MM.1S (cell line): ENCODE measurements around the gene NMNAT3.

Experiments used
- DNase-seq: peaks from one replicate; pipeline ENCODE4 v3.0.0-alpha.2; 2015
- H2AFZ ChIP-seq: fragments of 300-600 bp; sonication (generic); 2 replicates; pipeline ENCODE4 v1.6.0; 2016; ENCODE audit warnings: antibody characterized with exemption, low read length
- H3F3A ChIP-seq: fragments of 300-600 bp; sonication (generic); 2 replicates; pipeline ENCODE4 v1.6.1; 2016; ENCODE audit warnings: mild to moderate bottlenecking, antibody characterized with exemption, low read length, moderate library complexity, mixed read lengths; ENCODE audit not compliant: insufficient read depth
- H3K27ac ChIP-seq: fragments of 300-600 bp; sonication (generic); 2 replicates; pipeline ENCODE4 v1.5.1; 2016; ENCODE audit warnings: mild to moderate bottlenecking, low read length
- H3K27me3 ChIP-seq: fragments of 300-600 bp; sonication (generic); replicated peaks from 2 replicates; pipeline ENCODE4 v1.6.0; 2016; ENCODE audit warnings: low read length; ENCODE audit not compliant: insufficient read depth
- H3K36me3 ChIP-seq: fragments of 300-600 bp; sonication (generic); replicated peaks from 2 replicates; pipeline ENCODE4 v1.6.1; 2016; ENCODE audit warnings: mild to moderate bottlenecking, low read length, mixed read lengths; ENCODE audit not compliant: insufficient read depth
- H3K4me1 ChIP-seq: fragments of 300-600 bp; sonication (generic); 2 replicates; pipeline ENCODE4 v1.6.1; 2016; ENCODE audit warnings: low read length, mixed read lengths
- H3K4me2 ChIP-seq: fragments of 300-600 bp; sonication (generic); 2 replicates; pipeline ENCODE4 v1.6.0; 2016; ENCODE audit warnings: low read depth, low read length
- H3K4me3 ChIP-seq: fragments of 300-600 bp; sonication (generic); 2 replicates; pipeline ENCODE4 v1.5.1; 2016; ENCODE audit warnings: low read length, mixed read lengths
- H3K79me2 ChIP-seq: fragments of 300-600 bp; sonication (generic); 2 replicates; pipeline ENCODE4 v1.6.1; 2016; ENCODE audit warnings: mixed run types, low read length, mixed read lengths
- H3K9ac ChIP-seq: fragments of 300-600 bp; sonication (generic); 2 replicates; pipeline ENCODE4 v1.6.1; 2016; ENCODE audit warnings: low read length, mixed read lengths
- H3K9me2 ChIP-seq: fragments of 300-600 bp; sonication (generic); replicated peaks from 2 replicates; pipeline ENCODE4 v1.6.1; 2016; ENCODE audit warnings: mild to moderate bottlenecking, low read length, mixed read lengths; ENCODE audit not compliant: insufficient read depth
- H3K9me3 ChIP-seq: fragments of 300-600 bp; sonication (generic); replicated peaks from 2 replicates; pipeline ENCODE4 v1.6.1; 2016; ENCODE audit warnings: mild to moderate bottlenecking, low read length, mixed read lengths; ENCODE audit not compliant: insufficient read depth
- H4K20me1 ChIP-seq: fragments of 300-600 bp; sonication (generic); 2 replicates; pipeline ENCODE4 v1.6.1; 2016; ENCODE audit warnings: mild to moderate bottlenecking, low read length, moderate library complexity, mixed read lengths; ENCODE audit not compliant: insufficient read depth
- EZH2 ChIP-seq: fragments of 300-600 bp; sonication (generic); optimal IDR thresholded peaks from 2 replicates; pipeline ENCODE3; 2017; ENCODE audit warnings: low read depth, mild to moderate bottlenecking, antibody characterized with exemption, low read length, mixed read lengths
- EZH2phosphoT487 ChIP-seq: fragments of 300-600 bp; sonication (generic); IDR thresholded peaks from 2 replicates; pipeline ENCODE4 v1.6.1; 2018; ENCODE audit warnings: antibody characterized with exemption, low read length
- TF ChIP-seq, protein P1 (sequence below): fragments of 300-600 bp; sonication (generic); IDR thresholded peaks from 2 replicates; pipeline ENCODE4 v1.5.1; 2016; ENCODE audit warnings: antibody characterized with exemption, low read length, mixed read lengths

NMNAT3 gene

DNA sequence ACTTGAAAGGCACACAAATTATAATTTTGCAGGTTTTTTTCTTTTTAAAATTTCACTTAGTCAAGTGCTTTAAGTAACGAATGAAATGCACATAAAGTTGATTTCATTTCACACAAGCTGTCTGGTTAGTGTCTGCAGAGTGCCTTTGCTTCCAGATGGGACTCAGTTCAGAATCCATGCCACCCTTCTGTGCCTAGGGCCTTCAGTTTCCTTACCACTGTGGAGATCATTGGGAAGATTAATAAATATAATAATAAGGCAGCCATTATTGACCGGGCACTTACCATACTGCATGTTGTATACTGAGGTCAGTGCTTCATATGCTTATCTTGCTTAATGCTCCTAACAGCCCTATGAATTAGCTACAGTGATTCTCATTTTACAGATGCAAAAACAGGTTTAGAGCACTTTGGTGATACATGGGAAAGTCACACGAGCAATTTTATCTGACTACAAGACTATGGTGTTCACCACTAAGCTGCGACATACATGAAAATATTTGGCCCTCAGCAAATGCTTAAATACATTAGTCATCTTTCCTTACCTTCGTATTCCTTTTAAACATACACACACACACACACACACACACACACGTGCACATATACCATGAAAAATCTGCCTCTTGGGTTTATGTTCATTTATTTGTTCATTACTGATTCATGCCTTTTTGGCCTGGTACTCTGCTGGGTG lies 3.1 kb downstream of the NMNAT3 start:
- Histone ChIP-seq H4K20me1 (no peaks in the 10 kb centered on the region), H3F3A (peaks cover 10% of the 10 kb centered on the region; the same call in 1 of the 2 replicates), H2AFZ (no peak overlapping the region), H3K79me2 (no peaks in the 10 kb centered on the region), H3K27ac (no peak overlapping the region), H3K9ac (no peak overlapping the region), H3K4me2 (no peak overlapping the region), H3K9me2 (no peaks in the 10 kb centered on the region), H3K4me1 (0 out of 2 replicates have a peak, but pooled peaks cover 4% of the 10 kb centered on the region), H3K9me3 (no peaks in the 10 kb centered on the region), H3K4me3 (no peak overlapping the region), H3K36me3 (no peaks in the 10 kb centered on the region), H3K27me3 (no peaks in the 10 kb centered on the region)
- DNase-seq: no peak
- TF ChIP-seq EZH2: no peak

DNA sequence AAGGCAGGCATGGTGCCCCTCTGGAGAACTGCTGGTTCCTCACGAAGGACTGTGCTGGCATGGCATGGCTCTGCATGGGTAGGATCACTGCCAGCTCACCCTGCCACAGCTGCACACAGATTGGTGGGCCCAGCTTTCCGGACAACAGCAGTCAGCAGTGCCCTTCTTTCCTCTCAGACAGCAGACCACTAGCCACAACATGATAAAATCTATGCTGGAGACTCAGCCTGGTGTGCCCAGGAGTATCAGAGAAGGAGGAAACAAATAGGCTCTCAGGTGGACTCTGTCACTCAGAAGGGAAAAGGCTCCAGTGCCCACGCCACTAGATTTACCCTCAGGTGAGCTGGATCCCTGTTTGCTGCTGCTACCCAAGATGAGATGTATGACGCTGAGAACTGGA lies 4.9 kb downstream of the NMNAT3 start:
- DNase-seq: no peak
- Histone ChIP-seq H3K4me2 (no peak overlapping the region), H3K4me3 (no peak overlapping the region), H3K79me2 (no peaks in the 10 kb centered on the region), H3K9me2 (no peaks in the 10 kb centered on the region), H3F3A (peaks cover 10% of the 10 kb centered on the region; the same call in 1 of the 2 replicates), H3K9me3 (no peaks in the 10 kb centered on the region), H3K4me1 (0 out of 2 replicates have a peak, but pooled peaks cover 4% of the 10 kb centered on the region), H3K9ac (no peak overlapping the region), H2AFZ (no peak overlapping the region), H3K27ac (no peak overlapping the region), H3K27me3 (no peaks in the 10 kb centered on the region), H4K20me1 (no peaks in the 10 kb centered on the region), H3K36me3 (no peaks in the 10 kb centered on the region)
- TF ChIP-seq, protein P1, sequence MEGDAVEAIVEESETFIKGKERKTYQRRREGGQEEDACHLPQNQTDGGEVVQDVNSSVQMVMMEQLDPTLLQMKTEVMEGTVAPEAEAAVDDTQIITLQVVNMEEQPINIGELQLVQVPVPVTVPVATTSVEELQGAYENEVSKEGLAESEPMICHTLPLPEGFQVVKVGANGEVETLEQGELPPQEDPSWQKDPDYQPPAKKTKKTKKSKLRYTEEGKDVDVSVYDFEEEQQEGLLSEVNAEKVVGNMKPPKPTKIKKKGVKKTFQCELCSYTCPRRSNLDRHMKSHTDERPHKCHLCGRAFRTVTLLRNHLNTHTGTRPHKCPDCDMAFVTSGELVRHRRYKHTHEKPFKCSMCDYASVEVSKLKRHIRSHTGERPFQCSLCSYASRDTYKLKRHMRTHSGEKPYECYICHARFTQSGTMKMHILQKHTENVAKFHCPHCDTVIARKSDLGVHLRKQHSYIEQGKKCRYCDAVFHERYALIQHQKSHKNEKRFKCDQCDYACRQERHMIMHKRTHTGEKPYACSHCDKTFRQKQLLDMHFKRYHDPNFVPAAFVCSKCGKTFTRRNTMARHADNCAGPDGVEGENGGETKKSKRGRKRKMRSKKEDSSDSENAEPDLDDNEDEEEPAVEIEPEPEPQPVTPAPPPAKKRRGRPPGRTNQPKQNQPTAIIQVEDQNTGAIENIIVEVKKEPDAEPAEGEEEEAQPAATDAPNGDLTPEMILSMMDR: no peak
- TF ChIP-seq EZH2 (no peak), EZH2phosphoT487 (no peak)

DNA sequence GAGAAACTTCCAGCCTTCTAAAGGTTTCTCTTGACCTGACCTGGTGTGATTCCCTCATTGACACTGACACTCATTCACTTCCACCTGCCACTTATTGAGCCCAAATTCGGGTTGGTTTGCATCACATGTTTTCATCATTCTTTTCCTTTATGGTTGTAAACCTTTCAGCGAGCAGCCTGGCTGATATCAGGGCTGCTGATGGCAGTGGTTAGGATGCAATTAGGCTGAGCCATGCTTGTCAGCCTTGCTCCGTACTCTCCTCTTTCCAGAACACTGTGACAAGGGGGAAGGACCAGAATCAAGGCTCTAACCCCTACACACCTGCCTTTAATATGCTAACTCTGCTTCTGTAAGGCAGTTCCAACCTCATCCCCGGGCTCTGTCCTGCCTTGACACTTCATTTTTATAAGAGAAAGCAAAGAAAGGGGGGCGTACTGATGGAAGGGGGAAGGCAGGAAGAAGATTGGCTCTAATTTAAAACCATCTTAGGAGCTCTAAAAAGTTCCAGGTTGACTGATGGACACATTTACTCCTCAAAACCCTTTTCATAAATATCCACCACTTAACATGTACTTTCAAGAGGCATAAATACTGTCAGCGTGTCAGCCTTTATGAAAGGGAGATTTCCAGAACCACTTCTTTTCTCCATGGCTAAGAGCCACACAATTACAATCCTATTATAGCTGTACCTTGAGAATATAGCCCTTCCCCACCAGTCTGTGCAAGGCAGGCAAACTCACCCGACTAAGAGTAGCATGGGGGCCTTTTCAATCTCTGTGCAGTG lies 5.7 kb downstream of the NMNAT3 start:
- no peaks in the 10 kb centered on the region for H3K79me2 ChIP-seq
- no peak overlapping the region for H3K9ac ChIP-seq
- no peaks in the 10 kb centered on the region for H3K9me3 ChIP-seq
- 0 out of 2 replicates have a peak, but pooled peaks cover 4% of the 10 kb centered on the region for H3K4me1 ChIP-seq
- DNase-seq: no peak
- no peaks in the 10 kb centered on the region for H3K9me2 ChIP-seq
- TF ChIP-seq, protein P1: no peak
- no peak for TF ChIP-seq EZH2phosphoT487
- TF ChIP-seq EZH2: no peak
- H3F3A ChIP-seq: peaks cover 4% of the 10 kb centered on the region; the same call in 1 of the 2 replicates
- H2AFZ ChIP-seq: no peak overlapping the region
- no peaks in the 10 kb centered on the region for H3K36me3 ChIP-seq
- no peak overlapping the region for H3K4me3 ChIP-seq
- H3K27me3 ChIP-seq: no peaks in the 10 kb centered on the region
- no peaks in the 10 kb centered on the region for H4K20me1 ChIP-seq
- H3K4me2 ChIP-seq: no peak overlapping the region
- H3K27ac ChIP-seq: no peak overlapping the region

DNA sequence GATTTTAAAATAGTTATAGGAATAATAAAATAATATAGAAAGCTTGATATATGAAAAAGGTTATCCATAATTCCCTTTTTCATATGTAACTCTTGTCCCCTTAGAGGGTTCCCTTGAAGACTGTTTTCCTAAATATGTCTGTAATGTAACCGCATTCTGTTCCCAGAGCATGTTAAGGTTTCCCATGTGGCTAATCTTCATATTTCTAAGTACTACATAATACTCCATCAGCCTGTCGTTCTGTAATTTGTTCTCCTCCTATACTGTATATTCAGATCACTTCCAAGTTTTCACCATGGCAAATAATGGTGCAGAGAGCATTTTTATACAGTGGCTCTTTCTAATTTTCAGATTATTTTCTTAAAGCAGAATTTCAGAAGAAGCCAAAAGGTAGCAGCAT lies 6.7 kb downstream of the NMNAT3 start:
- H3K27me3 ChIP-seq: no peaks in the 10 kb centered on the region
- no peaks in the 10 kb centered on the region for H3K9me2 ChIP-seq
- no peak overlapping the region for H3K9ac ChIP-seq

More for the DNA sequence above, 6.7 kb downstream of the NMNAT3 start:
- no peak overlapping the region for H3K4me3 ChIP-seq
- no peak for DNase-seq
- H3K4me1 ChIP-seq: no peaks in the 10 kb centered on the region
- no peak overlapping the region for H3K27ac ChIP-seq
- no peak overlapping the region for H2AFZ ChIP-seq
- H3K4me2 ChIP-seq: no peak overlapping the region
- TF ChIP-seq EZH2: no peak
- TF ChIP-seq, protein P1: no peak
- TF ChIP-seq EZH2phosphoT487: no peak
- no peaks in the 10 kb centered on the region for H3K79me2 ChIP-seq
- no peaks in the 10 kb centered on the region for H4K20me1 ChIP-seq
- H3K36me3 ChIP-seq: no peaks in the 10 kb centered on the region
- no peaks in the 10 kb centered on the region for H3K9me3 ChIP-seq
- no peaks in the 10 kb centered on the region for H3F3A ChIP-seq
